HL-60/S4 treated with phorbol 12-myristate 13-acetate at 8.2 ng/mL for 4 days and 3 days (cell line): ENCODE data around the gene COX17.

ENCODE experiments used
- in situ Hi-C: fragments of 300-500 bp; cut with MboI; formaldehyde crosslinking; loops from 2 replicates; pipeline ENCODE4 v1.15.0; 2022; ENCODE audit warnings: low sequenced_read_pairs

The COX17 gene

GRCh38 chr3:119647843-119648575 lies 29.2 kb downstream of the COX17 start:
- in situ Hi-C loops = no loop called here

- in situ Hi-C loops = no loop called here
These were observed 30.0 kb downstream of the COX17 start for GRCh38 chr3:119647171-119647570.

- in situ Hi-C loops = no loop called here
These were observed 31.4 kb downstream of the COX17 start for GRCh38 chr3:119645813-119646212.

GRCh38 chr3:119644481-119644880 lies 32.7 kb downstream of the COX17 start:
- in situ Hi-C loops = no loop called here

- in situ Hi-C loops = no loop called here
These were observed 33.7 kb downstream of the COX17 start for GRCh38 chr3:119643528-119643927.

GRCh38 chr3:119642746-119643473 lies 34.3 kb downstream of the COX17 start:
- in situ Hi-C loops = no loop called here

GRCh38 chr3:119641416-119641815 lies 35.8 kb downstream of the COX17 start:
- in situ Hi-C loops = no loop called here

GRCh38 chr3:119639494-119640350 lies 37.5 kb downstream of the COX17 start:
- in situ Hi-C loops = no loop called here

DNA sequence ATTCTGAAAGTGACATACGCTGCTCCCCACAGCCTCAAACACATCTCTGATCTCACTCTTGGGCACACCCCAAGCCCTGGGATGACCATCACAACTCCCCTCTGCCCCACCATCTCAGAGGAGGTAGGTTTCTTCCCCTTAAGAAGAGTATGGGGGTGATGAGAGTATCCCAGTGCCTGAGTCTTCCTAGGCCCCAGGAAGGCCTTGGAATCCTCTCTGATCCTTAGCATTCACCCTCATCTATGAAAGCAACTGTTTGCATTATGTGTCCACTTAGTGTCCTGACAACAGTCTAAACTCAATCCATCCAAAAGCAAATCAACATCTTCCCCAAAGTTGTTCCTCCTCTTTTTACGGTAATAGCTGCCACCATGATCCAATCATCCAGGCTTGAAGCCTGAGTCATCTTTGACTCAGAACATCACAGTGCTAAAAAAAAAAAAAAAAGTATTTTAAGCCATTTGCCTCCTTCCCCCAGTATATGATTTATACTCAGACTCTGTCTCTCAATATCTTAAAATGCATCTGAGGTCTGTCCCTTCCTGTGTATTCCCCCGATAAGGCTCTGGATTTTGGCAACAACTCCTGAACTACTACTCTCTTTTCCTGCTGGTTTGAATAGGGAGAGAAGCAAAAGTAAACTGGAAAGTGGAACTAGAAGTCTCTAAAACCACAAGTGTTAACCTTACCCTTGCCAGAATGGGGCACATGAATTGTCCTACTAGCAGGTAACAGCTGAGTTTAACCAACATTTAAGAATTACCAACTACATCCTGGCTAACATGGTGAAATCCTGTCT lies 39.3 kb downstream of the COX17 start:
- in situ Hi-C loops = no loop called here

DNA sequence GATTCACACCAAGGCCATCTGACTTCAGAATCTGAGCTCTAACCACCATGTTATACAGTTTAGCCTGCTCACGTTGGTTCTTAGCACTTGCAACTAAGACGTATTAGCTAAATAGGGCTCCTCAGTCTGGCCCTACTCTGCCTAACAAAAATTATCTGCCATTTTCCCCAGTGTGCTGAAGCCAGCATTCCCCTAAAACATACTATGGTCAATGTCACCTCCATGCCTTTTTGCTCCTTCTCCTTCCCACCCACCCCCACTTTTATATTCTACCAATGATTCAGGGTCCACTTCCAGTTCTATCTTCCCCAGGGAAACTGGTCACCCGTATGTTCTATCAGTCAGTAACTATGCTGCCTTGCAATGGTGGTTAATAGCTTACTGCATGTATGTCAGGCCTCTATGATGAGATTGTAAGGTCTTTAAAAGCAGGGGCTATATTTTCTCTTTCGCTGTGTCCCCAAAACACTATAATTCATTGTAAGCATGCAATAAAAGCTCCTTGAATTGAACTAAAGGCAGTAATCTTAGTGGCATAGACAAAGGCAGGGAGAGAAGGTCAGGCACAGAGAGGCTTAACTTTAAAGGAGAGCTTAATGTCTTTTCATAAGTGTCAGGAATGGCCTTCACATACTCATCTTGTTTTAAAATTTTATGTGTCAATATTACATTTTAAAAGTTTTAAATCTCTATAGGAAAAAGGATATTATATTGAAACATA lies 40.2 kb downstream of the COX17 start:
- in situ Hi-C loops = no loop called here

DNA sequence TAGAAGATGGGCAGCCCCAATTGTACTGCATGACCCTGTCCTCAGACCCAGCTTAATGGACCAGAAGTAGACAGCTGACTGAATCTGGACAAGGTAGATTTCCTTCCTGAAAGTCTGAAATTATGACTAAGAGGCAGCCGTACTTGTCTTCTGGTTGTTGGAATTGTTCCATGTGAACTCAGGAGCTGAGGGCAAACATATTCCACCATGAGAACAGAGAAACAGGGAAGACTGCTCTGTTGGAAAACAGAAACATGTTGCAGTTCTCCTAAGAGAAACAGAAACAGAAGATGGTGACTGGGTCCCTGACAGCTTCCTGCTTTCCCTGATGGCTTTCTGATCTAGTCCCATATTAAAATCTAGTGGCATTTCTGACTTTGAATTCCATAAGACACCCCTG lies 41.0 kb downstream of the COX17 start:
- in situ Hi-C loops = no loop called here

GRCh38 chr3:119635719-119636118 lies 41.5 kb downstream of the COX17 start:
- in situ Hi-C loops = no loop called here

- in situ Hi-C loops = no loop called here
These were observed 44.4 kb downstream of the COX17 start for GRCh38 chr3:119632829-119633228.

GRCh38 chr3:119632216-119632615 lies 45.0 kb downstream of the COX17 start:
- in situ Hi-C loops = no loop called here

DNA sequence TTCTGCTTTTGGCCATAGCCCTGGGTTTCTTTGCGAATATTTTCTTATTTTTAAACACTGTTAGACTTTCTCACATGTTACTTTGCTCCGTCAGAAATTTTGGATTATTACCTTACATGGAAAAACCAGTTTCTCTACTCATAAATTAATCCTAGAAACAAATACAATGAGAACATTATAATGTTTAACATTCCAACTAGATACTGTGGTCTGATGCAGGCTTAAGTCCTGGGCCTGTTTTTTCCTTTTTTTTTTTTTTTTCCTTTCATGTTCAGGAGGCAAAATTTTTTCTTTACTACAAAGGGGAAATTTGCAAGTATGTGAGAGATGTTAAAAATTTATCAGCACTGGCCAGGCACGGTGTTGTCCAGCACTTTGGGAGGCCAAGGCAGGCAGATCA lies 45.7 kb downstream of the COX17 start:
- in situ Hi-C loops = no loop called here

DNA sequence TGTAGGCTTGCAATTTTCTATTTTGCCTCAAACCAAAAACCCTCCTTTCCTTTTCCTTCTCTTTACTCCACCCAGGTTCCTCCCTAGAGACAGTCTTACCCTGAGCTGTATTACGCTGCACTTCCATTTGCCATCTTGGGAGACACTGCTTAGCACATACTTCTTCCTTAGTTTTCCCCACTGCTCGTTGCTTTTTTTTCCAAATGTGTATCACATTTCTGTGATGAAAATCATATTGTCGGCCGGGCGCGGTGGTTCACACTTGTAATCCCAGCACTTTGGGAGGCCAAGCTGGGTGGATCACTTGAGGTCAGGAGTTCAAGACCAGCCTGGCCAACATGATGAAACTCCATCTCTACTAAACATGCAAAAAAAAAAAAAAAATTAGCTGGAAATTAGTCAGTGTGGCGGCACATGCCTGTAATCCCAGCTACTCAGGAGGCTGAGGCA lies 46.3 kb downstream of the COX17 start:
- in situ Hi-C loops = no loop called here

DNA sequence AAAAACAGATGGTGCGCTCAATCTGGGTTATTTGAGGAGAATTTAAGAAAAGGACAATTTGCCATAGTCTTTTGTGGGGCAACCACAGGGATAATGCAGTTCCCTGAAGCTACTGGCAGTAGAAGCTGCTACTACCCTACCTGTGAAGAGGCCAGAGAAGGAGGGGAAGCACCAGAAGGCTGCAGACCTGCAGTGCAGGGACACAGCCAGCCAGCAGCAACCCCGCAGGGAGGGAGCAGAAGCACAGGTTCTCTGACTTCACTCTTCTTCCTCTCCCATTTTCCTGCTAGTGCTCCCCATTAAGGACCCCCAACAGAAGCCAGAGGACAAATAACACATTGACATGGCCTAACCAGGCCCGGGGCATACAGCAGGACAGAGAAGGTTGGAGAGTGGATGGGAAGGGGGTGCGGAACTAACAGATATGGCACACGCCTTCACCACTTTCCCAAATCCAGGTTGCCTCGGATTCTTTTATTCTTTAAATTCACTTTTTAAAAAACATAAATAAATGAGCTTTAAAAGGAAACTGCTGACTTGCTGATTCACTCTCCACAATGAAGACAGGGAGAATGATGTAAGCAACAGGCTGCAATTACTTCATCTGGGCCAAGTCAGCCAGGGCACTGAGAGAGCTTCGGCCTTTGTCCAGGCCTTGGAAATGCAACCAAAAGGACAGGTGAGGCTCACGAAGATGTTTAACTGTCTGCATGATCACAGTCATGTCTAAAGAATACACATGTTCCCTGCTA lies 46.9 kb downstream of the COX17 start:
- in situ Hi-C loops = no loop called here

- in situ Hi-C loops = no loop called here
These were observed 48.3 kb downstream of the COX17 start for GRCh38 chr3:119628816-119629445.

DNA sequence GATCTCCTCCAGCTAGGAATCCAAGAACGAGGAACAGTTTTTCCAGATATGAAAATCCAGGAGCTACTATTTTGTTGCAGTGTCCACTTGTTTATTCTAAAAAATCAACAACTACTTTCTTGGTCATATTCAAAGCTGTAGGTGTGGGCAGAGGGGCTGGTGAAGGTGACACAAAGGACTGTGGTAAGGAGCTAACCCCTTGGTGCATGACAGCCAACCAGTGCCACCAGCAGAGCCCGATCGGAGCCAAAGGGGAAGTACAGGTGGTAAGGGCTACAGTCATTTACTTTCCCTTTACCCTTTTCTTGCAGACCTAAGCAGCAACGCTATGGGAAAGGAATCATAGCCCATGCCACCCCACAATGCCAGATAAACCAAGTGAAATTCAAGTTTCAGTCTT lies 48.8 kb downstream of the COX17 start:
- in situ Hi-C loops = no loop called here
